ENCODE data around the gene EEPD1.

The EEPD1 gene

DNA sequence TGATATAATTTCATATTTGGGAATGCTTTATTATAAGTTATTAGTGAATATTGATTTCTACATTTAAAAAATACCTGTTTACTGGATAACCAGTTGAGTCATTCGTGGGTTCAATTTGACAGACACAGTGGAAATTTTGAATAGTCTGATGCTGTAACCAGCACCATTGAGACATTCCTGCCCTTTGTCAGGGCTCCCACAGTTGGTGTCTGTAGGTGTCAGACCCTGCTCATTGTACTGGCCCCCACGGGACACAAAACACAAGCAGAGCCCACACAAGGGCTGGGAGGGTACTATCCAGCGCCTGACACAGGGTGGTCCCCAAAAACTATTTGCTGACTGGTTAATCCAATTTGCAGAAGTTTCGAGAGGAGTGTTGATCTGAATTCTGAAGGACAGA is 35.9 kb downstream of the EEPD1 start:
- Histone ChIP-seq H3K9me3 (ENCODE audit: insufficient read depth, low read length) (no peaks in the 10 kb centered on the region), H3K4me1 (ENCODE audit: low read length) (peaks cover 9% of the 10 kb centered on the region; the same call in 1 of the 2 replicates), H3K36me3 (replicated peaks; ENCODE audit: low read depth, low read length) (no peaks in the 10 kb centered on the region), H3K4me3 (ENCODE audit: low read length) (no peak overlapping the region), H3K79me2 (ENCODE audit: low read length) (no peaks in the 10 kb centered on the region), H2AFZ (ENCODE audit: low read depth, low read length) (no peak overlapping the region), H3K27me3 (ENCODE audit: low read depth, low read length) (peaks cover 11% of the 10 kb centered on the region), H4K20me1 (ENCODE audit: insufficient read depth, low read length) (no peaks in the 10 kb centered on the region), H3K27ac (ENCODE audit: low read length) (no peak overlapping the region), H3K4me2 (ENCODE audit: low read length) (no peak overlapping the region), H3K9ac (ENCODE audit: low read length) (no peak overlapping the region)
- TF ChIP-seq CTCF (IDR thresholded peaks at IDR 0.05; ENCODE audit: low read depth, low read length): no peak
- TF ChIP-seq EZH2phosphoT487 (IDR thresholded peaks at IDR 0.05; ENCODE audit: low read depth): no peak

DNA sequence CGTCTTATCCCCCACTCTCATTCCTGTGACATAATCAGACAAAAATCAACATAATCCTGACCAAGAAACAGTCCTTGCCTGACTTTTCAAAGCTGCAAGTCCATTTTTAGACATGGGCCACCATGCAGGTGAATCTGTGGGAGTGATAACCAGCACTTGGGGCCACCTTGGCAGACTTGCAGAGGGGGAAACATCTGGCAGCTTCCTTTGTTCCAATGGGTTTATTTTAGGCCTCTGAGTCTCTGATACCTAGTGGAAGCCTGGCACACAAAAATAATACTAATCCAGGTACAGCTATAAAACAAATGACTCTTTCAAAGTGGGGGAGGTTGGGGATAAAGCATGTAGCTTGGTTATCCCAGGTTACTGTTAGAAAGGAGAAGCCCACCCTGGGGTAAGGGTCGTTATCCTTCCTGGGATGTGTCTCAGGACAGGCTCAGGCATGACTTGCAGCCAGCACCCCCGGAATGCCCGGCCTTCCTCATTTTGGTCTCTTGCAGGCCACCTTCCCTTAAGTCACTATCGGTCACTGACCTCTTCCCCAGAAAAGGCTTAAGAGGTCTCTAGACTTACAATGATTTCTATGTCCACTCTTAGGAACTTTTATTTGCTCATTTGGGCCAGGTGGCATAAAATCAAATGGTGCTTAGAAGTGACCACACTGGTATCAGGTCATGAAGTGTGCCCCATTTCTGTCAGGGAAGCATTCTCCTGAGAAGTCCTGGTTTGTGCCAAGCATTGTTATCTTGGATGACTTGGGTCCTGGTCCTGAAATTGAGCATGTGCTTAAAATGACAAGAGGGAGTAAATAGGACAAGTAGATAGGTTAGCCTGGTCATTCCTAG is 37.6 kb downstream of the EEPD1 start:
- no peak overlapping the region for H2AFZ ChIP-seq (ENCODE audit: low read depth, low read length)
- no peak overlapping the region for H3K4me2 ChIP-seq (ENCODE audit: low read length)

DNA sequence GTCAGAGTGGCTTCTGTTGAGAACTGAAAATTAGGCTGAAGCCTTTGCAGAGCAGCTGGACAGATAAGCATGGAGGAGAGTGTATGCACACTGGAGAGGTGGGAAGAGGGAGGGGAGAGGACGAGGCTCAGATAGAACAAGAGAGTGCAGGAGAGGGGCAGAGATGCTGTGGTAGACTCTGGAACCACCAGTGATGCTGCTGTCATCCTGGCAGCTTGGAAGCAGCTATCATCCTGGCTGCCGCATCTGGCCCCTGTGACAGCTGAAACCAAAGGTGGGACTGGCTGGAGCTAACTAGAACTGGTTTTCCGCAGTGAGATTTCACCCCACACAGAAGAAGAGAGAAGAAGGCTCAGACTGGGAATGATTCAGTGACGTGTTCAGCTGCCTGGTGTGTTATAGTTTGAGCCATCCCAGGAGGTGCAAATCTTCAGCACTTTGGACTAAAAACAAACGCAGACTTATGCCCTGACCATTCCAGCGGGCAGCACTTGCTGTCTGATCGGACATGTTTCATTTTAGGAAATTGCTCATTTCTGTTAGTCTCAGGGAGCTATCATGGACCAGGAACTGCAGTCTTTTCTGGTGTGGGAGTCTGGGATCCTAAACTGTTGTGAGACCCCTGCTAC is 38.4 kb downstream of the EEPD1 start:
- H4K20me1 ChIP-seq (ENCODE audit: insufficient read depth, low read length): no peaks in the 10 kb centered on the region
- no peak overlapping the region for H3K9ac ChIP-seq (ENCODE audit: low read length)
- H3K27ac ChIP-seq (ENCODE audit: low read length): no peak overlapping the region
- H3K79me2 ChIP-seq (ENCODE audit: low read length): no peaks in the 10 kb centered on the region
- H2AFZ ChIP-seq (ENCODE audit: low read depth, low read length): 0 out of 2 replicates have a peak overlapping the region, but pooled peaks have one; percentile 63
- no peaks in the 10 kb centered on the region for H3K36me3 ChIP-seq (replicated peaks; ENCODE audit: low read depth, low read length)
- 0 out of 2 replicates have a peak overlapping the region, but pooled peaks have one; percentile 20 for H3K4me3 ChIP-seq (ENCODE audit: low read length)
- H3K9me3 ChIP-seq (ENCODE audit: insufficient read depth, low read length): no peaks in the 10 kb centered on the region
- peak overlapping the region; percentile 39 for H3K4me2 ChIP-seq (ENCODE audit: low read length)
- H3K4me1 ChIP-seq (ENCODE audit: low read length): peaks cover 9% of the 10 kb centered on the region; the same call in 1 of the 2 replicates
- peaks cover 11% of the 10 kb centered on the region for H3K27me3 ChIP-seq (ENCODE audit: low read depth, low read length)
- TF ChIP-seq CTCF (IDR thresholded peaks at IDR 0.05; ENCODE audit: low read depth, low read length): no peak
- no peak for TF ChIP-seq EZH2phosphoT487 (IDR thresholded peaks at IDR 0.05; ENCODE audit: low read depth)

More for the DNA sequence above, 37.6 kb downstream of the EEPD1 start:
- no peak overlapping the region for H3K9ac ChIP-seq (ENCODE audit: low read length)
- no peak overlapping the region for H3K27ac ChIP-seq (ENCODE audit: low read length)
- H3K27me3 ChIP-seq (ENCODE audit: low read depth, low read length): peaks cover 11% of the 10 kb centered on the region
- no peaks in the 10 kb centered on the region for H3K79me2 ChIP-seq (ENCODE audit: low read length)
- no peaks in the 10 kb centered on the region for H3K9me3 ChIP-seq (ENCODE audit: insufficient read depth, low read length)
- H3K36me3 ChIP-seq (replicated peaks; ENCODE audit: low read depth, low read length): no peaks in the 10 kb centered on the region
- no peak overlapping the region for H3K4me3 ChIP-seq (ENCODE audit: low read length)
- no peaks in the 10 kb centered on the region for H4K20me1 ChIP-seq (ENCODE audit: insufficient read depth, low read length)
- TF ChIP-seq EZH2phosphoT487 (IDR thresholded peaks at IDR 0.05; ENCODE audit: low read depth) (no peak), CTCF (IDR thresholded peaks at IDR 0.05; ENCODE audit: low read depth, low read length) (no peak)
- H3K4me1 ChIP-seq (ENCODE audit: low read length): peaks cover 9% of the 10 kb centered on the region; the same call in 1 of the 2 replicates

Data from OCI-LY3 (cell line).